Body of pancreas (tissue), 4 donors: ENCODE measurements around the gene WWTR1. TPM values are rescaled to one million over a fixed set of nuclear protein-coding genes. Genes with fewer than 3 reads are reported as not detected.
A peak's percentile ranks its signal among the peaks of the same experiment; 100 is the strongest.

ENCODE experiments used
- ATAC-seq: fragments of 150-250 bp; one replicate; pipeline ENCODE4 v1.9.1; 2016
- DNase-seq, 4 donors: peaks; one replicate each; pipeline ENCODE4 v3.0.0-alpha.2; 2019
- H3K27ac ChIP-seq, 4 donors: fragments of 200-600 bp; sonication (generic); 1 replicate in 3 of 4; 2 replicates in 1 of 4; pipeline versions ENCODE4 v1.5.1 to v1.6.1; 2016 to 2019; ENCODE audit warnings: mild to moderate bottlenecking in 1 of 4, mixed read lengths in 1 of 4, moderate library complexity in 1 of 4
- H3K27me3 ChIP-seq, 2 donors: fragments of 200-600 bp; sonication (generic); one replicate each; pipeline ENCODE4 v1.6.0; 2016; ENCODE audit warnings: mild to moderate bottlenecking in 1 of 2
- H3K36me3 ChIP-seq, 2 donors: fragments of 200-600 bp; sonication (generic); replicated peaks in 1 of 2; 2 replicates each; pipeline ENCODE4 v1.5.1; 2016; ENCODE audit warnings: low read depth in 2 of 2; ENCODE audit not compliant: insufficient read depth in 1 of 2
- H3K4me1 ChIP-seq: fragments of 200-600 bp; sonication (generic); one replicate; pipeline ENCODE4 v1.6.0; 2016
- H3K4me3 ChIP-seq, 2 donors: fragments of 200-600 bp; sonication (generic); 1 replicate in 1 of 2; 2 replicates in 1 of 2; pipeline ENCODE4 v1.5.1; 2016 to 2019
- H3K9me3 ChIP-seq, 3 donors: fragments of 200-600 bp; sonication (generic); 1 replicate in 2 of 3; 2 replicates in 1 of 3; pipeline ENCODE4 v1.5.1; 2016
- CTCF ChIP-seq, 7 experiments: fragments of 450-650 bp in 4 of 7; fragments of 200-600 bp in 3 of 7; sonication (generic) in 3 of 7; IDR thresholded peaks; one replicate each; pipeline ENCODE4 v1.5.1; 2016 to 2019; ENCODE audit warnings: antibody characterized with exemption in 7 of 7
- POLR2A ChIP-seq, 3 donors: fragments of 450-650 bp; IDR thresholded peaks; one replicate each; pipeline ENCODE4 v1.6.1; 2016; ENCODE audit warnings: antibody characterized with exemption in 3 of 3, mild to moderate bottlenecking in 2 of 3
- WGBS, 2 donors: methylation state at CpG; one replicate each; pipeline ENCODE4 v1.1.5; 2017; 5-methylcytosine and 5-hydroxymethylcytosine counted together
- intact Hi-C: fragments of 100-400 bp; cut with DNase I; formaldehyde crosslinking; loops from one replicate; pipeline ENCODE4 v1.15.1; 2023
- total RNA-seq, 2 donors: library from RNA; depleted of rRNA; stranded (reverse); fragments of >200 nt; gene quantifications; one replicate each; pipeline ENCODE4 v1.1.0, GENCODE V29; 2016

The WWTR1 gene
- total RNA-seq = 10 to 100 TPM; 46.2 to 64.3 TPM

- intact Hi-C loops = no loop called here
- H3K36me3 ChIP-seq = no peaks in the 10 kb centered on the region
- TF ChIP-seq POLR2A (IDR thresholded peaks at IDR 0.05) (peak; percentile 75 to 92 (median 91)), CTCF (IDR thresholded peaks at IDR 0.05) (peak in 2 of 7 experiments; percentile 12 to 30)
- H3K27me3 ChIP-seq = no peaks in the 10 kb centered on the region
- H3K27ac ChIP-seq = peak within 1 kb of the TSS; percentile 87 to 95 (median 92)
- ATAC-seq = peak; percentile 85
- H3K9me3 ChIP-seq = no peaks in the 10 kb centered on the region
- H3K4me3 ChIP-seq = peak within 1 kb of the TSS; percentile 10 to 81
- peak; percentile 86 to 92 (median 92) for DNase-seq
- WGBS, 2 donors = 0 to 3% methylated on average over 5 to 50 of the region's 52 CpGs
- peaks cover 12% of the 10 kb centered on the region for H3K4me1 ChIP-seq
Observed at GRCh38 chr3:149657926-149658743, at the start of gene WWTR1. Gene WWTR1, minus strand, starts transcription at chr3:149658025. Its CDS starts 719 bp downstream, at chr3:149657306.

- ATAC-seq (no peak), DNase-seq (no peak)
- no peaks in the 10 kb centered on the region for H3K9me3 ChIP-seq
- no peak overlapping the region for H3K27ac ChIP-seq
- no peaks in the 10 kb centered on the region for H3K36me3 ChIP-seq
- WGBS, 2 donors = 77 to 88% methylated on average over 3 of the region's 3 CpGs
- no peaks in the 10 kb centered on the region for H3K27me3 ChIP-seq
- TF ChIP-seq CTCF (IDR thresholded peaks at IDR 0.05) = no peak
- no peak overlapping the region for H3K4me3 ChIP-seq
- no peaks in the 10 kb centered on the region for H3K4me1 ChIP-seq
- intact Hi-C loops = no loop called here
Observed at GRCh38 chr3:149706905-149707304, 49.1 kb upstream of the WWTR1 start.

GRCh38 chr3:149705416-149705815 is 47.6 kb upstream of the WWTR1 start:
- ATAC-seq (no peak), DNase-seq (no peak)
- intact Hi-C loops = no loop called here
- no peaks in the 10 kb centered on the region for H3K36me3 ChIP-seq
- H3K27me3 ChIP-seq = no peaks in the 10 kb centered on the region
- no peak overlapping the region for H3K27ac ChIP-seq
- no peak overlapping the region for H3K4me3 ChIP-seq
- no peak for TF ChIP-seq POLR2A (IDR thresholded peaks at IDR 0.05)
- no peak for TF ChIP-seq CTCF (IDR thresholded peaks at IDR 0.05)
- H3K9me3 ChIP-seq = no peaks in the 10 kb centered on the region
- no peaks in the 10 kb centered on the region for H3K4me1 ChIP-seq

GRCh38 chr3:149703466-149703865 is 45.6 kb upstream of the WWTR1 start:
- Histone ChIP-seq H3K4me1 (no peaks in the 10 kb centered on the region), H3K36me3 (no peaks in the 10 kb centered on the region), H3K9me3 (peaks cover 0 to 3% (median 0%) of the 10 kb centered on the region in 3 donors), H3K27me3 (no peaks in the 10 kb centered on the region), H3K27ac (no peak overlapping the region), H3K4me3 (no peak overlapping the region)
- 94 to 95% methylated on average over 2 of the region's 2 CpGs for WGBS, 2 donors
- TF ChIP-seq CTCF (IDR thresholded peaks at IDR 0.05) = no peak
- no peak for TF ChIP-seq POLR2A (IDR thresholded peaks at IDR 0.05)
- DNase-seq = peak in 1 of 4 donors; percentile 13
- intact Hi-C loops = no loop called here
- no peak for ATAC-seq
